Mucosa of stomach (tissue), 1 donor: ENCODE results near the gene FN1.

Experiments
- H3K27me3 ChIP-seq: one replicate; pipeline ENCODE4 v1.7.0; 2013; ENCODE audit warnings: mild to moderate bottlenecking, low read length; ENCODE audit not compliant: control insufficient read depth, insufficient read depth
- H3K36me3 ChIP-seq: one replicate; pipeline ENCODE4 v1.7.0; 2013; ENCODE audit warnings: low read length; ENCODE audit not compliant: control insufficient read depth, insufficient read depth
- H3K4me1 ChIP-seq: one replicate; pipeline ENCODE4 v1.7.0; 2013; ENCODE audit warnings: mild to moderate bottlenecking, low read length; ENCODE audit not compliant: control insufficient read depth, insufficient read depth
- H3K4me3 ChIP-seq: one replicate; pipeline ENCODE4 v1.7.0; 2013; ENCODE audit warnings: low read length
- H3K9ac ChIP-seq: one replicate; pipeline ENCODE4 v1.7.0; 2013; ENCODE audit warnings: mild to moderate bottlenecking, low read length, moderate library complexity
- H3K9me3 ChIP-seq: one replicate; pipeline ENCODE4 v1.7.0; 2013; ENCODE audit warnings: mild to moderate bottlenecking, low read length, moderate library complexity; ENCODE audit not compliant: control insufficient read depth
- donor health status: Pancreatic carcinoma.

FN1 gene

GRCh38 chr2:215437614-215438013 is 1.7 kb upstream of the FN1 start:
- Histone ChIP-seq H3K4me3 (no peak overlapping the region), H3K9me3 (no peaks in the 10 kb centered on the region), H3K27me3 (peaks cover 33% of the 10 kb centered on the region), H3K36me3 (no peaks in the 10 kb centered on the region), H3K9ac (no peak overlapping the region), H3K4me1 (peaks cover 17% of the 10 kb centered on the region)

GRCh38 chr2:215436705-215437565 is 1.1 kb upstream of the FN1 start:
- H3K9ac ChIP-seq, result peak overlapping the region; percentile 62
- H3K27me3 ChIP-seq, result peaks cover 33% of the 10 kb centered on the region
- H3K36me3 ChIP-seq, result no peaks in the 10 kb centered on the region
- H3K4me1 ChIP-seq, result peaks cover 17% of the 10 kb centered on the region
- peak overlapping the region; percentile 28 for H3K4me3 ChIP-seq
- H3K9me3 ChIP-seq, result no peaks in the 10 kb centered on the region

GRCh38 chr2:215435280-215435869 is 493 bp downstream of the FN1 start:
- Histone ChIP-seq H3K27me3 (peaks cover 33% of the 10 kb centered on the region), H3K36me3 (no peaks in the 10 kb centered on the region), H3K4me3 (peak overlapping the region; percentile 56), H3K9ac (peak overlapping the region; percentile 61), H3K9me3 (no peaks in the 10 kb centered on the region), H3K4me1 (peaks cover 17% of the 10 kb centered on the region)

GRCh38 chr2:215434447-215435279 is 1.2 kb downstream of the FN1 start:
- Histone ChIP-seq H3K4me1 (peaks cover 17% of the 10 kb centered on the region), H3K27me3 (peaks cover 33% of the 10 kb centered on the region), H3K9ac (peak overlapping the region; percentile 61), H3K4me3 (peak overlapping the region; percentile 56), H3K9me3 (no peaks in the 10 kb centered on the region), H3K36me3 (no peaks in the 10 kb centered on the region)

GRCh38 chr2:215432759-215433594 is 2.9 kb downstream of the FN1 start:
- Histone ChIP-seq H3K9me3 (no peaks in the 10 kb centered on the region), H3K27me3 (peaks cover 33% of the 10 kb centered on the region), H3K36me3 (no peaks in the 10 kb centered on the region), H3K4me1 (peaks cover 17% of the 10 kb centered on the region), H3K9ac (no peak overlapping the region), H3K4me3 (no peak overlapping the region)

- peaks cover 24% of the 10 kb centered on the region for H3K27me3 ChIP-seq
- peaks cover 15% of the 10 kb centered on the region for H3K4me1 ChIP-seq
- no peaks in the 10 kb centered on the region for H3K9me3 ChIP-seq
- no peaks in the 10 kb centered on the region for H3K36me3 ChIP-seq
- H3K9ac ChIP-seq, result no peak overlapping the region
- no peak overlapping the region for H3K4me3 ChIP-seq
These were observed 3.8 kb downstream of the FN1 start for GRCh38 chr2:215431778-215432758.

- no peak overlapping the region for H3K4me3 ChIP-seq
- H3K9me3 ChIP-seq, result no peaks in the 10 kb centered on the region
- no peak overlapping the region for H3K9ac ChIP-seq
- H3K36me3 ChIP-seq, result no peaks in the 10 kb centered on the region
- H3K27me3 ChIP-seq, result peaks cover 16% of the 10 kb centered on the region
- H3K4me1 ChIP-seq, result peaks cover 8% of the 10 kb centered on the region
These were observed 4.6 kb downstream of the FN1 start for GRCh38 chr2:215431290-215431689.

- Histone ChIP-seq H3K36me3 (no peaks in the 10 kb centered on the region), H3K4me1 (peaks cover 5% of the 10 kb centered on the region), H3K9me3 (no peaks in the 10 kb centered on the region), H3K4me3 (no peak overlapping the region), H3K9ac (no peak overlapping the region), H3K27me3 (peaks cover 12% of the 10 kb centered on the region)
These were observed 5.2 kb downstream of the FN1 start for GRCh38 chr2:215430528-215431187.

GRCh38 chr2:215429424-215429823 is 6.4 kb downstream of the FN1 start:
- Histone ChIP-seq H3K9me3 (no peaks in the 10 kb centered on the region), H3K27me3 (no peaks in the 10 kb centered on the region), H3K4me1 (no peaks in the 10 kb centered on the region), H3K9ac (no peak overlapping the region), H3K4me3 (no peak overlapping the region), H3K36me3 (no peaks in the 10 kb centered on the region)

- Histone ChIP-seq H3K27me3 (no peaks in the 10 kb centered on the region), H3K9ac (no peak overlapping the region), H3K9me3 (no peaks in the 10 kb centered on the region), H3K4me1 (no peaks in the 10 kb centered on the region), H3K4me3 (no peak overlapping the region), H3K36me3 (no peaks in the 10 kb centered on the region)
These were observed 7.6 kb downstream of the FN1 start for GRCh38 chr2:215428060-215428910.
